Femur (tissue), 1 donor: ENCODE data around the gene SORCS3.
A peak's percentile ranks its signal among the peaks of the same experiment; 100 is the strongest.

Experiments
- DNase-seq: peaks from one replicate; pipeline ENCODE4 v3.0.0-alpha.2; 2017

Gene SORCS3

DNA sequence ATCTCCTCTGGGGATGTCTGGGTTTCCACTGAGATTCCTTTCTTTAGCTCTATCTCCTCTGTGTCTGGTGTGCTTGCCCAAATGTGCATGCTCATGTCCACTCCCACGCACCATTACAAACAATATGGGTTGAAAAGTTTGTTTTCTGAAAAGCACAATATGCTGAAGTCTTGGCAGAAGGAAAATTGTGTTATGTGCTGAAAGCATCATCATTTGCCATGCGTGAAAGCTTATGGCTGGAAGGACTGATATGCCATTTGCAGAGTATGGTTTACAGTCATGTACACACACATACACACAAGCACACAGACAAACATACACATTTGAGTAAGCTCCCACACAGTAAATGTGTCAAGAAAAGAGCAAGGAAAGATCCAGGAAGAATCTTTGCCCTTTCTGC lies 231.6 kb downstream of the SORCS3 start:
- DNase-seq, result no peak

DNA sequence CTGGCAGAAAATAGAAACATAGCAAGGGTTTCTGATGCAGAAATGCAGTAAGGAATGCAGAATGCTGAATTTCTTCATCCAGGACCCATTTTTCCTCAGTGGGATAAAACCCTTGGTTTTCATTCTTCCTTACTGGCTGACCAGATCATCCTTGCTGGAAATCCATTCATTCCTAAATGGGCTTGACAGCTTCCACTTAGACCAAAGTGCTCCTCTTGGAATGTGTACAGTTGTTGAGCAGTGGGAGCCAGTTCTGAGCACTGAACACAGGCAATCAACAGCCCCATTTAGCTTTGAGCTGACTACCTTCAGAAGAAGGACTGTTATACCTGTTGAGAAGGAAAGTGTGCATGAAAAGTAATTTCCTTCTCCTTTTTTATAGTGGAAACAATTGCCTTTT lies 232.1 kb downstream of the SORCS3 start:
- DNase-seq, result no peak

DNA sequence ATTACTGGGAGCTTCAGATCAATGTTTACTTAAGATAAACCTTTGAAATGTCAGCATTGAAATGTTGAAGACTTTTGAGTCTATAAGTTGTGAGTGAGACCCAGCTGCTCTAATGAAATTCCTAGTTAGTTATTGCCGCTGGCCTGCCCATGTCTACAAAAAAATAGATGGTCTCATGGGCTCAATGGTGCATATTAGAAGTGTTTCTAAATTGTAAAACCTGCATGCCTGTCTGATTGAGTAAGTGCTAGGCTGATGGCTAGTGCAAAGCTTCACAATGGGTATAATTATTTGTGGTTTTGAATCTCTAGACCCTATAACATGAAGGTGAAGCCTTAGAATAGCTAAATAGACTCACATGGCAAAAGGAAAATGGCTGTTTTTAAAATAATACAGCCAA lies 234.5 kb downstream of the SORCS3 start:
- no peak for DNase-seq

DNA sequence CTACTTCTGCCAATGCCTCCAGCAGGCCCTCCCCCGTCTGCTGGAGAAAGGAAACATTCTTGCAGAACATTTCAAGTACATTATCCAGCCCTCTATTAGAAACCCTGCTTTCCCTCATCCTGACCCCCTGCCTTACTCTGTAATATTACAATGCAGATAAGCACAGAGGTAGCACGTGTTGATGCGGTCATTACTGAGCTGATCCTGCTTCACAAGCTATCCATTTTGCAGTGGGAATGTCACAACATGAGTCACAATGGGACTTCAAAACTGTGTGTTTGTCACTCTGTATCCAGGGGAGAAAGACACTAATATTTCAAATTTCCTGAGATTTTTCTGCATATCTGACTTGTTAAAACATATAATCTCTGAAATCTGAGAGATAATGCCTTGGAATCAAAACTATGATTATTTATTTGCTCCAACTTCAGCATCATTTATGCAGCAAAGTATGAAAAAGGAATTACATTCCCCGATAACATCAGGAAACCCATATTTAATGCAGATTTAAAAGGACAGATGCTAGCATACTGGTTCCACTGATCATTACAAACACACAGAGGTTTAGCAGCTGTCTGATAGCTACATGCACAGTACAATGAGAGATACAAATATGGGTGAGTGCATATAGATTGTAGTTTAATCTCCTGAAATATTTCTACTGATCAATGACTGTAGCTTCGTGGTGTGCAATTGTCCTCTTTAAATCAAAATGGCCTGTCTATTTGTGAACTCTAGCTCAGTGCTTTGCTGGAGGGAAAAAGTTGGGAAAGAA lies 239.7 kb downstream of the SORCS3 start:
- DNase-seq, result no peak

DNA sequence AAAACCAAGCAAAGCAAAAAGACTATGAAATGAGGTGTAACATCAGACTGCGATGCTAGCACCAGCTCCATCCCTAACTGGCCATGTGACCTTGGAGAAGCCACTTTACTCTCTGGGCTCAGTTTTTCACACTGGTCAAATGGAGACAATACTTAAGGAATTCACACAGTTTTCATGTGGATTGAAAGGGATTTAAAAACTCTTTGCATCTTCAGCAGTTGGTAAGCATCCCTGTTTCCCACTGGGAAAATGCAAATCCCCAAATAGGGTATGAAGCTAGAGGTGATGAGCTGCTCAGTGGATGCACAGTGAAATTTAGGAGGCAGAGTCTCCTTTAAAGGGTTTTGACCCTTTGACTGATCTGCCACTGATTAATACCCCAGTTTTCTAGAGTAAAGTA lies 240.7 kb downstream of the SORCS3 start:
- no peak for DNase-seq

DNA sequence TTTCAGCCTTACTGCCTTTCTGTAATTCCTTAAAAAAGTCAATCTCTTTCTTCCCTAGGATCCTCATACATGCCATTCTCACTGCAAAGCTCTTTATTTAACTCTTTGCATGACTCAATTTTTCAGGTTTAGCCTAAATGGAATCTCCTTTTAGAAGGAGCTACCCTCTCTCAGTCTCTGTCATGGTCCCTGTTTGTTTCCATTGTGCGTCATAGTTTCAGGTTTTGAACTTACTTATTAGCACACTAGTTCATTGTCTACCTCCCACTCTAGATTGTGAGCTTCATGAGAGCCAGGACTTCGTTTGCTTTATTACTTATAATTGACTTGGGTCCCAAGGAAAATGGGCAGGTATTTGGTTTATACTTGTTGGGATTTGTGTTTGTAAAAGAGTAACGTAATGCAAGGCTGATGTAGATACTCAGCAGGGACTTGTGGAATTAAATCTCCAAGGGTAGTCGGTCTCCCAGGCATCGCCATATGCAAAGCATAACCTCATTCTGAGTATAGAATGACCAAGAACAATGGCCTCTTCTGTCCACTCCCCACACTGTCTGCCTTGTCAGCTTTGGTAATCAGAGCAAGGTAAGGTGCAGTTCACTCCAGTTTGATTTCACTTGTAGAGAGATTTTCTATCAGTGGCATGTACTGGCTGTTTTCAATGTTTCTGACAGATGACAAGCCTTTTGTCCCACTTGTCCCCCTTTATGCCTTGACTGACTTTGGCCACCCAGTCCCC lies 252.0 kb downstream of the SORCS3 start:
- DNase-seq, result no peak

DNA sequence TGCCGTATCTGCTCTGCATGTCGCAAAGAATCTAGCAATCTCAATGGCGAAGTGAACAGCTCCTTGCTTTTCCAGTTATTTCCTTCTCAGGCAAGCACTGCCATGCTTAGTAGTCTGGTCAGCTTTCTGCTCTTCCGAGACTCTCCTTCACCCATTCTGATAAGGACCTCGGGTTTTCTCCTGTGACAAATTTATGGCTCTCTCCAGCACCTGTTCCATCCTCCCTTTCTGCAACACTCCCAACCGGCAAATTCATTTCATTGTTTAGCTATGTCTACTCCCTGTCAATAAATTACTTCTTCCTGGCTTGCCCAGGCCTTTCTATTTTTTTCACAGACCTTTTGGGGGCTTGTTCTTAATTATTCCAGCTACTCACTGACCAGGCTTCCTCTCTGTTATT lies 252.6 kb downstream of the SORCS3 start:
- no peak for DNase-seq

DNA sequence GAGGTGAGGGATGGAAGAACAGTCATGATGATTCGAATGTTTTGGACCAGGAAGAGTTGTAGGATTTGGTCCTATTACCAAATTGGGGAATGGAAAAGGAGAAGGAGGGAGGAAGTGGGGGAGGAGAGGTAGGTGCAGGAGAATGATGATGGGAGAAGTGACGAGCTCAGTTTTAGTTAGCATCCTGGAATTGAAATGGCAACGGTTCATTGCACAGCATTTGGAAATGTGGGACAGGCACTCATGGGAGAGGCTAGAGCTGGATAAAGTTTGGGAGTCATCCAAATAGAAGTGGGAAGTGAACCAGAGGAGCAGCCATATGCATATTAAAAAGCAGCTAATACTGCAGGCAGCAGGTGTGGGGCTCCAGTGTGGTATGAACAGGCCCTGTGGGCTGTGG lies 253.6 kb downstream of the SORCS3 start:
- DNase-seq, result peak; percentile 22

DNA sequence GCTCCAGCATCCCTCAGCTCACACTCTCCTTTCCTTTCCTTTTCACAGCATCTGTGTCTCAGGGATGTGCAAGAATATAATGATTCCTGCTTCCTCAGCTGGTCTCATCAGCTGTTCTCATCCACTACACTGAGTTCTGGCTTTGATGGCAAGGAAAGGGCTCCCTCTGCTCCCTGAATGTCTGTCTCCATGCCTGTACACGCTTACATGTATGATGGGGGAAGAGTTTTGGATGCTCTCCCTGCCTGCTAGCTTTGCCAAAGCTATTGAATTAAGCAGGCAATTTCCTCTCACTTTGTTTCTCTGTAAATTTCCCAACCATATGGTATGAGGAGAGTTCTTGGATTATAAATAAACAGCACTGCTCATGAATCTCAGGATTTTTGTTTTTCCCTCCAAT lies 254.5 kb downstream of the SORCS3 start:
- peak; percentile 84 for DNase-seq

DNA sequence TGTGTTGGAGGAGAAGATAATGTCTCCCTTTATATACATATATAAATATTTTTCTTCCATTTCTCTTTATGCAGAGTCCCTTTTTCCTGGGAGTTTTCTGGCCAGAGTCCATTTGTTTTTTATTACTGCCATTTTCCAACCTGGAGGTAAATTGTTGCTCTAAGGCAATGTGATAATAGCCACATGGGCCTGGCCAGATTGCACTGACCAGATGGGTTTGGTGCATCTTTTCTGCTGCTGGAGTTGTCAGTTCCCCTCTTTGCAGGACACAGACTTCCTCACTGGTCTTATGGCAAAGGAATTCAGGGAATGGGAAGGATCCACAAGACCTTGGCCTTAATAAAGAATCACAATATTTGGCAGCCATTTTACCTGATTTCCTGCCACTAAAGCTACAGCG lies 254.9 kb downstream of the SORCS3 start:
- no peak for DNase-seq

DNA sequence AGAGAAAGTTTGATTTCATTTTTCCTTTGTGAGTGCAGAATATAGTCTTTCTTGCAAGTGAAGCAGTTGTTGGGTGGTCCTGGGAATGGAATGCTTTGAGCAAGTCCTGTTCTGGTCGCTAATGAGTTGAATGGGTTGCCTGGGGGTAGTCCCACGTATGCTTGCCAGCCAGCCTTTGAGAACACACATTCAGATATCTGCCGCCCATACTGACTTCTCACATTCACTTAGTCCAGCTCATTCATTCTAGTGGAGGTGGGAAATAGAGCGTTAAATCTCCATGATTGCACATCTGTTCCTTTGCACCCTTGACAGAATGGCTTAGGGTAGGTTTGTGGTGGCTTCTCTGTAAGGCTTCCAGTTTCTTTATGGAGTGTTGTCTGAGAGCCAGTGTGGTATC lies 256.6 kb downstream of the SORCS3 start:
- DNase-seq, result no peak

DNA sequence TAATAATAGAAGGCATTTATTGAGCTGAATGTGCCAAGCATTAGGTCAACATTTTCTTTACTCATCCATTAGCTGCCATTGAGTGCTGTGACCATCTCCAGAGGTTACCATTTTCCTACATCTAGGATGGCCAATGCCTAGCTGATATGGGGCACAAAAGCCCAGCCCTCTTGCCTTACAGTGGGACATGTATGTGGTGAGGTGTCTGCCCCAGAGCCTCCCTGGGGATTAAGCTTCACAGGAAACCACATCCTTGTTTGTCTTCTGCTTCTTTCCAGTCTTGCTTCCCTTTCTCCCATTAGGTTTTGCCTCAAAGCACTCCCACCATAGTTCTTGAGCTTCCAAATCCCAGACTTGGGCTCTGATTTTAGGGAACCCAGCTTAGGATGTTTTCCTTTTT lies 258.7 kb downstream of the SORCS3 start:
- no peak for DNase-seq

DNA sequence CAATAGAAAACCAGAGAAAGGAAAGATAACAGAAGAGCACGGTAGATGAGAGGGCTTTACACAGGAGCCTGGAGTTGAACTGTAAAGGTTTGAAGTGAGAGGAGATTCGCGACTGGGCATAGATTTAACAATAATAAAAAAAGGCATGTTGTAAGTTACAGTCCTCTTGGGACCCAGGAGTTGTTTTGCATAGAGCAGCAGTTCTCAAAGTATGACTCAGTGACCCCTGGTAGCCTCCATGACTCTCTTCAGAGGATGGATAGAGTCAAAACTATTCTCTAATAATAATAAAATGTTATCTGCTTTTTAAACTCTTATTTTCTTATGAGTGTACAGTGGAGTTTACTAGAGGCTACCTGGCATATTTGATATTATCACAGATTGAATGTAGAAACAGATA lies 262.3 kb downstream of the SORCS3 start:
- DNase-seq, result no peak

DNA sequence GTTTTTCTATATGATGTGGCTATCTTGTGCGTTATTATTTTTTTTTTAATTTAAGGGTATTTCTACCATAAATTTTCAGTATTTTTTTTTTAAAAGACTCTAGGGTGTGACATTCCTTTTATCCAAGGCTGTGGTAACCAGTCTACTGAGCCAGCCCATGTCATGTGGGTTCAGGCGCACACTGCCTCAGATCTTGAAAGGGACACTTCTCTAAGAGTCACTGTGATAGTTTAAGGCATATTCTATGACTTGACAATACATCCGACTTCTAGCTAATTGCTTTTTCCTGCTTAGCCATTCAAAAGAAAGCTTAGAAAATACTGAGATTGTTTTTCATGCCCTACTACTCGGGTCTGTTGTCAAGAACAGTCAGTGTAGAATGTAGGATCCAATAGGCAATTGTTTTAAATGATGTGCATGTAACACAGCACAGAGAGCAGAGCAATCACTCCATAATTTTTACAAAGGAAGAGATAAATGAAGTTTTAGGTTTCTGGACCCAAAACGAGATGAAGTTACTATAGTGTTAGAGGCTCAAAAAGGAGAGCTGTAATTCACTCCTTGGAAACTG lies 263.7 kb downstream of the SORCS3 start:
- no peak for DNase-seq

DNA sequence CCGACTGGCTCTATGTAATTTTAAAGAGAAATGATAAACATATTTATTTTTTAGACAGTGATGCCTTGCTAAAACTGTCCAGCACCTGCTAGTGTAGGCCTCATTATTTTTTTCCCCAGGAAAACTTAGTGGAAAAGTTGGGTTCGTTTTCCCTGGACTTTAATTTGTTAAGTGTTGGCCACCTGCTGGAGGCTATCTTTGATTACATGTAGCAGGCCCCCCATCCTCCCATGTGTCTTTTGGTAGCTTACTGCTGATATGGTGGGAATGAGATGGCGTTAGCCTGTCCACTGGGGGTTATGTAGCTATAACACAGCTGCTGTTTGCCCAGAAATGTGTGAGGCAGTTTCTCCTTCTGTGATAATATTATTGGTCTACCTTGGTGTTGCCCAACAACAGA lies 265.0 kb downstream of the SORCS3 start:
- no peak for DNase-seq

DNA sequence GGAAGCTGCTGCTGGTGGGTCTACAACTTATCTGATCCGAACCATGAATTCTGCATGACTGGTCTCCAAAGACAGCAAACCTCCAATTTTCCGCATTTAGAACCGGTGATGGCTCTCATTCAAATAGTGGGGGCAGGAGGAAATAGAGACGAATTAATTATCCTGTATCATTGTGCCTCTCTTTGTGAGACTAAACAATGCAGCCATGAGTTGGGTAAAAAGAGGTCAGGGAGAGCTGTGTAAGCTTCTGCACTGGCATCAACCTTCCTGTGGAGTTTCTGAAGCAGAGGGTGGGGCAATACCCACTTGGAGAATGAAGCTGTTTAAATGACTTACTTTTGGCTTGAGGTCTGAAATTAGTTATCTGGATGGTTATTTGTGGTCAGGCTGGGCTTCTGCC lies 266.4 kb downstream of the SORCS3 start:
- DNase-seq, result no peak

DNA sequence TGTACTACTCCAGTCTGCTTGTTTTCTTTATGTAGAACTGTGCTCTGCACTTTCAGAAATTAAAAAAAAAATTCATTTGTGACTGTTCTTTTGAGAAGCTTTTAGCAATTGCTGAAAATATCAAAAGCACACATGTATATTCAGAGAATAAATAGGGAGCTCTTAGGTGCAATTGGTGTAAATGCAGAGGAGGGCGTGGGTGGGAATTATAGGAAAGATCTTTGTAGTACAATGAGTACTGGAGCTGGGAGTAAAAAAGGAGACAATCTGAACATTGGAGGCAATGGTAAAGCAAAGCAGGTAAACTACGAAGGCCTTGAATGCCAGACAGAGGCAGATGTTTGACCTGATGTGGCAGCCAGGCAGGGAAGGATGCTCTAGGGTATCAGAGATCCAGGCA lies 267.5 kb downstream of the SORCS3 start:
- DNase-seq, result no peak

DNA sequence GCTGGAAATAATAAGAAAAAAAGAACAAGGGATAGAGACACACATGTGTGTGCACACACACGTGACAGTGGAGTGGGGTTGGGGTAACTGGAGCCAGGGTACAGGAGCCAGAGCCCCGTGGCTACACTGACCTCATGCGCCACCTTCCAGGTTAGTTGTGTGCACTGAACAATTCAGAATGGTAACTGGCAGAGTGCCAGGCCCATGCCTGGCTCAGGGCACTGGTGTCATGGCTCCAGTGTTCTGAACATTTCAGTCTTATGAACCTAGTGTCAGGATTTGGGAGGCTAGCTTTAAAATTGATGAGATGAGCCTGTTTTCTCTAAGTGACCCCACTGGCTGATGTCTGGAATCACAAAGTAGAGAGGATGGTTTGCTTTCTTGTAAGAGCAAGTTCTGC lies 269.6 kb downstream of the SORCS3 start:
- no peak for DNase-seq

DNA sequence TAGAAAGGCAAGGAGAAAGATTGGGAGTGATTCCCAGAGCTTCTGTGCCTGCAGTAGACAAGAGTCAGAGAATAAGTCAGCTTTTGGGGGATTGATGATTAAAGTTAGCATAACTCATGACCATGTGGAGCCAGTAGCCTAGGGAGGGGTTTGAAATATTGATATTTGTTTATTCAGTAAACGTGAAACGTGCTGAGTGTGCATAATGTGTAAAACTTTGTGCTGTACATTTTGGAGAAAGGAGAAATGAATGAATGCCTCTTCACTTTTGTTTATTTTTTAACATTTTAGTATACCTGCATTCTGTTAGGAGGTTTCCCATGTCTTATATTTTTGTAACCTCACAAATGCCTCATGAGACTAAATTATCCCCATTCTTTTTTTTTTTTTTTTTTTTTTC lies 272.3 kb downstream of the SORCS3 start:
- no peak for DNase-seq

DNA sequence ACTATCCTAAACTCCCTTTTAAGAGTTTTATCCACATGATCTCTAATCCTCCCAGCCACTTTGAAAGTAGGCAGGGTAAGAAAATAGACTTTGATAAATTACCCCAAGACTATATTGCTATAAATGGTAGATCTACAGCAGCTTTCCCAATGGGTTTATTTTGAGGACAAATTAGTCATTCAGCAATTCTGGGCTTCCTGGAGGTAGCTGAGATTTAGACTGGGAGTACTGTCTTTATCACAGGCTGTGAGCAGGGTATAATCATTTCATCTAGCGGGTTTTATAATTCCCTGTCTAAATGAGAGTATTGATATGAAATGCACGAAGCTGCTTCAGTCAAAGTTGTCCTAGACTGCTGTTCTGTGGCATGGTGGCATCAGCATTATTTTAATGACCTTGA lies 279.4 kb downstream of the SORCS3 start:
- no peak for DNase-seq

DNA sequence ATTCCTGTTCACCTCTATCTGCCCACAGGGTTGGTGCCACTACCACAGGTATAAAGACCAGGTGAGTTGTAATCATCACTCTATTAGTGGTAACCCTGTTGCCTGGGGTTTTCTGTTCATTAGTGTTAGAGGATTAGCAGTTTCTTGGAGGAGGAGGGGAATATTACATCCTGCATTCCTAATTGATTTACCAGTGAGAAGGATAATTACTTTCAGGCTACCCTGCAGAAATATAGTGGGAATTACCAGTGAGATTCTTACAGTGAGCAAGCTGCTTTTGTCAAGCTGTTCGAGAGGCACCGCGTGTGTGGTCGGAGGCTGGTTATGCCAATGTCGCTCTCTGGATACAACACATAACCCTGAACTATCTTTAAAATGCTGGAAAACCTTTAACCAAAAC lies 280.7 kb downstream of the SORCS3 start:
- DNase-seq, result no peak

DNA sequence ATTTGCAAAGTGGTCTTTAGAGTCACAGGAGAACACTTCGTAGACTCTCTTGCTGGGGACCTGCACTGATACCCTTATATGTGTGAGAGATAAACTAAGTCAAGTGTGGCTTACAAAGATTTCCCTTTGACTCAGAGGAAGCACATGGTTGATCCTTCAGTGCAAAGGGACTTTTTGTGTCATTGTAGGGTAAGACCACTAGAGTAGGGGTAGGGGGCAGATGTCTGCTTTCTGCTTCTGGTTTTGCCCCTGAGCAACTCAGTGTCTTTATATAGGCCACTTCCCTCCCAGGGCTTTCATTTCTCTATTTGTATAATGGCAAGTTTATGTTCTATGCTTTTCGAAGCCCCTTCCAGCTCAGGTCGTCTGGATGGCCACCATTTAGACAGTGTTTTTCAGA lies 281.7 kb downstream of the SORCS3 start:
- DNase-seq, result no peak

DNA sequence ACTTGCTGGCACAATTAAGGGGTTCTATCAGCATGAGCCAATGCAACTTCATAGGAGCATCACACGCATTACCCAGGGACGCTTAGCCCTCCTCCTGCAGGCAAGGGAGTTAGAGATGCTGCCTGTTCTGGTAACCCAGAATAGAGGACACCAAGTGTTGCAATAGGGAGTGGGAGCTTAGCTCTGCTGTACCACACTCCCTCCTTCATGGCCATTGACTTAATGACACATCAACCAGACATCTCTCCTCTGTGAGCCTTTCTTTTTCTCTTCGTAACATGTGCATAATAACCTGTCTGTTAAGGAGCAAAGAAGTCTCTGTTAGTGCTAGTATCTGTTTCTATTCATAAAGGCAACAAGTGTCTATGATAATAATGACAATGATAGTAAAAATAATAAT lies 282.4 kb downstream of the SORCS3 start:
- DNase-seq, result no peak

DNA sequence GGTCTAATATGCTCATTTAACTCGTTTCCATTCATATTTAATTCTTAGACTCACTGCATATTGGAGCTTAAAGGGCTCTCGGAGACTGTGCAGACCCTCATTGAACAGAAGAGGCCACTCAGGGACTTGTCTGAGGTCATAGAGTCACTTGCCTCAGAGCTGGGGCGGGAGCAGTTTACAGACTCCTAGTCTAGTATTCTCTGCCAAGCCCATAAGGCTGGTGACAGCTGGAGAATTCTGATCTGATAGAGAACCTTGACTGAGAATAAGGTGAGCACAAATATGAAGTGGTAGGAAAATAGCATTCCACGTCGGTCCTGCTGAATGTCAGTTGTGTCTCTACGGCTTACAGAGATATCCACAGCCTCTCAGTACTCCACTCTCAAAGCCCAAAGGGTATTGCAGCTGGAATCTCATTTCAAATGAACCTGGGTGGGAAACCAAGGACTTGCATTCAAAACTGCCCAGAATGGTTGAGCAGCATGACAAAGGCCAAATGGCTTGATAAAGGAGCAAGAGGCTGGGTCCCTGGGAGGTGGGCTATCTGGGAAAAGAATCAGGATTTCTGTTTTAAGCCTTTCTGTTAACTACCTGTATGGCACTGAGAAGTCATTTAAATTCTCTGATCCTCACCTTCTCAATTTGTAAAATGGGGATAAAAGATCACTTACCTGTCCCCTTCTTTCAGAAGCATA lies 283.2 kb downstream of the SORCS3 start:
- DNase-seq, result no peak
